ENCODE measurements around the gene SSX3. TPM values are rescaled to one million over a fixed set of nuclear protein-coding genes. Genes with fewer than 3 reads are reported as not detected.

The SSX3 gene
- total RNA-seq, 3 donors from 2014 or later, result not detected

DNA sequence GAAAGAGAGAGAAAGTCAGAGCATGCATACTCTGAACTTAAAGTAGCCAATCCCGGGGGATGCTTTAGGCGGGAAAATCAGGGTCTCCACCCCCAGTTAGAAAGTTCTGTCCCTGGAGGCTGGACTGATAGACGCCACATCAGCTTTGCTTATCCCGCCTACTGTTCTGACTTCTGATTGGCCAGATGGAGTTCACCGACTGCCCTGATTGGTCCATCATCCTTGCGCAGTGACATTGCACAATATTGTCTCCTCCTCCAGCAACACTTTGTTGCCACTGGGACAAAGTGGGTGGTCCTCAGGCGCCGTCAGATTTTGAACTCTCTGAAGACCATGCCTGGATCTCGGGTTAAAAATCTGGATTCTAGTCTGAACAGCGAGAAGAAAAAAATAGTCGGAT is 50.3 kb downstream of the SSX3 start:
- no peak overlapping the region for H3K27ac ChIP-seq
- no peak for DNase-seq (ENCODE audit: low spot score in 2 of 2)
- no peaks in the 10 kb centered on the region for H3K36me3 ChIP-seq
- no peak overlapping the region for H3K4me3 ChIP-seq
- H3K9me3 ChIP-seq, result no peaks in the 10 kb centered on the region
- no peaks in the 10 kb centered on the region for H3K4me1 ChIP-seq
- intact Hi-C loops (cut with DNase I; ENCODE audit: low total_unique reads), result no loop called here
- H3K27me3 ChIP-seq, result no peaks in the 10 kb centered on the region
- no peak for TF ChIP-seq POLR2AphosphoS5 (IDR thresholded peaks at IDR 0.05)
- TF ChIP-seq, protein P1, sequence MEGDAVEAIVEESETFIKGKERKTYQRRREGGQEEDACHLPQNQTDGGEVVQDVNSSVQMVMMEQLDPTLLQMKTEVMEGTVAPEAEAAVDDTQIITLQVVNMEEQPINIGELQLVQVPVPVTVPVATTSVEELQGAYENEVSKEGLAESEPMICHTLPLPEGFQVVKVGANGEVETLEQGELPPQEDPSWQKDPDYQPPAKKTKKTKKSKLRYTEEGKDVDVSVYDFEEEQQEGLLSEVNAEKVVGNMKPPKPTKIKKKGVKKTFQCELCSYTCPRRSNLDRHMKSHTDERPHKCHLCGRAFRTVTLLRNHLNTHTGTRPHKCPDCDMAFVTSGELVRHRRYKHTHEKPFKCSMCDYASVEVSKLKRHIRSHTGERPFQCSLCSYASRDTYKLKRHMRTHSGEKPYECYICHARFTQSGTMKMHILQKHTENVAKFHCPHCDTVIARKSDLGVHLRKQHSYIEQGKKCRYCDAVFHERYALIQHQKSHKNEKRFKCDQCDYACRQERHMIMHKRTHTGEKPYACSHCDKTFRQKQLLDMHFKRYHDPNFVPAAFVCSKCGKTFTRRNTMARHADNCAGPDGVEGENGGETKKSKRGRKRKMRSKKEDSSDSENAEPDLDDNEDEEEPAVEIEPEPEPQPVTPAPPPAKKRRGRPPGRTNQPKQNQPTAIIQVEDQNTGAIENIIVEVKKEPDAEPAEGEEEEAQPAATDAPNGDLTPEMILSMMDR (IDR thresholded peaks at IDR 0.05), result no peak
- TF ChIP-seq POLR2A (IDR thresholded peaks at IDR 0.05), result no peak

Other genes with a start within 250 kb of the SSX3 start
- not detected for gene SPACA5B, start 226.1 kb downstream of the SSX3 start, total RNA-seq
- not detected for gene SSX5, start 159.9 kb downstream of the SSX3 start, total RNA-seq
- not detected for gene SSX1, start 101.3 kb downstream of the SSX3 start, total RNA-seq
- not detected for gene SSX4, start 26.8 kb upstream of the SSX3 start, total RNA-seq
- not detected for gene SSX4B, start 55.3 kb upstream of the SSX3 start, total RNA-seq
- 10 to 100 TPM in 1 of 3 donors, 1 to 10 TPM in 1, under 1 TPM in 1; 0.96 to 12.1 (median 3.8) TPM for gene SLC38A5, start 113.6 kb upstream of the SSX3 start, total RNA-seq
- 10 to 100 TPM; 31.8 to 55.4 (median 34.8) TPM for gene FTSJ1, start 119.5 kb upstream of the SSX3 start, total RNA-seq
- 10 to 100 TPM; 12.1 to 22.1 (median 17.0) TPM for gene PORCN, start 152.3 kb upstream of the SSX3 start, total RNA-seq
- gene EBP, start 165.1 kb upstream of the SSX3 start, total RNA-seq, result 10 to 100 TPM; 20.3 to 22.0 (median 20.6) TPM
- gene TBC1D25, start 183.0 kb upstream of the SSX3 start, total RNA-seq, result 10 to 100 TPM; 11.3 to 13.0 (median 12.5) TPM
- 100 to 1,000 TPM; 152 to 328 (median 213) TPM for gene RBM3, start 217.8 kb upstream of the SSX3 start, total RNA-seq
- gene WDR13, start 240.8 kb upstream of the SSX3 start, total RNA-seq, result 100 to 1,000 TPM in 1 of 3 donors, 10 to 100 TPM in 2; 97.2 to 113 (median 97.7) TPM